GM21526 (cell line): ENCODE results near the gene NEO1.
"Not testable (repeated sequence)": the region's sequence is repeated elsewhere in the genome, so short reads cannot be mapped to it uniquely, and the experiment has no call there.

Source experiments
- ATAC-seq: cut with Tn5 transposase; IDR thresholded peaks from one replicate; pipeline ENCODE4 v1.9.1; 2021; ENCODE audit warnings: moderate library complexity; ENCODE audit not compliant: unreplicated experiment, low FRiP score

Gene NEO1

GRCh38 chr15:73176598-73176997 is 124.3 kb downstream of the NEO1 start:
- no peak for ATAC-seq

GRCh38 chr15:73183071-73183470 is 130.8 kb downstream of the NEO1 start:
- ATAC-seq, result no peak

GRCh38 chr15:73190189-73190601 is 137.9 kb downstream of the NEO1 start:
- ATAC-seq, result no peak

- ATAC-seq, result no peak
Measured at GRCh38 chr15:73195166-73195565, 142.9 kb downstream of the NEO1 start.

GRCh38 chr15:73196113-73196512 is 143.8 kb downstream of the NEO1 start:
- ATAC-seq, result no peak

- no peak for ATAC-seq
Measured at GRCh38 chr15:73200339-73200738, 148.1 kb downstream of the NEO1 start.

- ATAC-seq, result no peak
Measured at GRCh38 chr15:73210630-73211029, 158.4 kb downstream of the NEO1 start.

- ATAC-seq, result no peak
Measured at GRCh38 chr15:73212424-73212823, 160.2 kb downstream of the NEO1 start.

GRCh38 chr15:73221450-73221849 is 169.2 kb downstream of the NEO1 start:
- not testable (repeated sequence) for ATAC-seq

- no peak for ATAC-seq
Measured at GRCh38 chr15:73225358-73226015, 173.2 kb downstream of the NEO1 start.

GRCh38 chr15:73226093-73226814 is 174.0 kb downstream of the NEO1 start:
- ATAC-seq, result no peak

GRCh38 chr15:73227433-73228056 is 175.3 kb downstream of the NEO1 start:
- no peak for ATAC-seq

GRCh38 chr15:73228128-73228646 is 175.9 kb downstream of the NEO1 start:
- no peak for ATAC-seq

GRCh38 chr15:73231661-73232419 is 179.6 kb downstream of the NEO1 start:
- no peak for ATAC-seq

GRCh38 chr15:73232776-73233175 is 180.5 kb downstream of the NEO1 start:
- no peak for ATAC-seq

- ATAC-seq, result no peak
Measured at GRCh38 chr15:73233623-73234022, 181.4 kb downstream of the NEO1 start.

- ATAC-seq, result no peak
Measured at GRCh38 chr15:73237910-73238309, 185.6 kb downstream of the NEO1 start.

- ATAC-seq, result no peak
Measured at GRCh38 chr15:73239564-73240215, 187.4 kb downstream of the NEO1 start.

GRCh38 chr15:73240866-73241499 is 188.7 kb downstream of the NEO1 start:
- no peak for ATAC-seq

GRCh38 chr15:73244333-73244732 is 192.1 kb downstream of the NEO1 start:
- no peak for ATAC-seq
